ENCODE results near the gene C22orf23. TPM values are rescaled to one million over a fixed set of nuclear protein-coding genes. Genes with fewer than 3 reads are reported as not detected.
"Not testable (repeated sequence)": the region's sequence is repeated elsewhere in the genome, so short reads cannot be mapped to it uniquely, and the experiment has no call there.

C22orf23 gene
- total and polyA plus RNA-seq, 10 donors = 0.04 to 0.16 (median 0.05) TPM; not detected in 7

- intact Hi-C loops (cut with DNase I; ENCODE audit: low total_unique reads) = no loop called here
- no peak for DNase-seq
- Histone ChIP-seq H3K4me3 (no peak overlapping the region), H3K9me3 (no peaks in the 10 kb centered on the region), H3K4me1 (peaks cover 14 to 41% (median 25%) of the 10 kb centered on the region in 6 donors), H3K36me3 (peaks cover 0 to 5% (median under 1%) of the 10 kb centered on the region in 6 donors), H3K27me3 (replicated peaks in 1 of 7) (peaks cover 0 to 31% (median 9%) of the 10 kb centered on the region in 7 donors), H3K27ac (no peak overlapping the region)
- no peak for TF ChIP-seq POLR2A (IDR thresholded peaks at IDR 0.05)
- no peak for TF ChIP-seq CTCF (IDR thresholded peaks at IDR 0.05 in 8 of 11, conservative IDR thresholded peaks at IDR 0.05 in 3 of 11)
- TF ChIP-seq POLR2AphosphoS5 (IDR thresholded peaks at IDR 0.05) = no peak
- 61 to 77% (median 68%) methylated on average over 8 of the region's 8 CpGs for WGBS, 5 donors
These were observed 2.1 kb downstream of the C22orf23 start for GRCh38 chr22:37951305-37951704.

- intact Hi-C loops (cut with DNase I; ENCODE audit: low total_unique reads) = not testable (repeated sequence)
These were observed 6.1 kb downstream of the C22orf23 start for GRCh38 chr22:37947142-37947795.

GRCh38 chr22:37944423-37944822 is 9.0 kb downstream of the C22orf23 start:
- H3K36me3 ChIP-seq = peaks cover 0 to 41% (median 21%) of the 10 kb centered on the region in 6 donors
- H3K27ac ChIP-seq; H3K27me3 ChIP-seq (replicated peaks in 1 of 7); DNase-seq; intact Hi-C loops (cut with DNase I; ENCODE audit: low total_unique reads); H3K4me3 ChIP-seq; H3K9me3 ChIP-seq; H3K4me1 ChIP-seq: not testable (repeated sequence)
- 88 to 95% (median 89%) methylated on average over 11 of the region's 11 CpGs for WGBS, 5 donors

More at GRCh38 chr22:37947142-37947795, 6.1 kb downstream of the C22orf23 start:
- H3K4me1 ChIP-seq, DNase-seq, H3K27ac ChIP-seq, H3K9me3 ChIP-seq, H3K4me3 ChIP-seq: not testable (repeated sequence)
- TF ChIP-seq POLR2AphosphoS5 (IDR thresholded peaks at IDR 0.05) = peak in 1 of 3 donors; percentile 11
- H3K36me3 ChIP-seq = peaks cover 0 to 13% (median under 1%) of the 10 kb centered on the region in 6 donors
- 91 to 96% (median 95%) methylated on average over 14 of the region's 14 CpGs for WGBS, 5 donors
- H3K27me3 ChIP-seq (replicated peaks in 1 of 7) = peaks cover 0 to 20% (median 3%) of the 10 kb centered on the region in 7 donors

- no peaks in the 10 kb centered on the region for H3K4me1 ChIP-seq
- H3K36me3 ChIP-seq = peaks cover 0 to 47% (median 24%) of the 10 kb centered on the region in 6 donors
- H3K27ac ChIP-seq = no peak overlapping the region
- DNase-seq = no peak
- 93 to 94% (median 93%) methylated on average over 5 to 7 of the region's 7 CpGs for WGBS, 5 donors
- TF ChIP-seq POLR2AphosphoS5 (IDR thresholded peaks at IDR 0.05) (peak in 1 of 3 donors; percentile 21), CTCF (IDR thresholded peaks at IDR 0.05 in 8 of 11, conservative IDR thresholded peaks at IDR 0.05 in 3 of 11) (no peak)
- no peaks in the 10 kb centered on the region for H3K9me3 ChIP-seq
- no peak overlapping the region for H3K4me3 ChIP-seq
- intact Hi-C loops (cut with DNase I; ENCODE audit: low total_unique reads) = no loop called here
- H3K27me3 ChIP-seq (replicated peaks in 1 of 7) = no peaks in the 10 kb centered on the region
These were observed 9.6 kb downstream of the C22orf23 start for GRCh38 chr22:37943825-37944198.

GRCh38 chr22:37943136-37943824 is 10.1 kb downstream of the C22orf23 start:
- TF ChIP-seq POLR2AphosphoS5 (IDR thresholded peaks at IDR 0.05) = no peak
- TF ChIP-seq POLR2A (IDR thresholded peaks at IDR 0.05) = no peak
- no peak for TF ChIP-seq CTCF (IDR thresholded peaks at IDR 0.05 in 8 of 11, conservative IDR thresholded peaks at IDR 0.05 in 3 of 11)
- Histone ChIP-seq H3K27me3 (replicated peaks in 1 of 7) (no peaks in the 10 kb centered on the region), H3K27ac (no peak overlapping the region), H3K4me3 (no peak overlapping the region), H3K4me1 (no peaks in the 10 kb centered on the region), H3K9me3 (no peaks in the 10 kb centered on the region), H3K36me3 (peaks cover 0 to 52% (median 26%) of the 10 kb centered on the region in 6 donors)
- intact Hi-C loops (cut with DNase I; ENCODE audit: low total_unique reads) = no loop called here
- WGBS, 5 donors = 91 to 97% (median 94%) methylated on average over 12 of the region's 12 CpGs
- DNase-seq = no peak

Measured in spleen (tissue), 11 donors.